Adrenal gland (tissue), 12 donors: ENCODE data around the gene IL15. TPM values are rescaled to one million over a fixed set of nuclear protein-coding genes. Genes with fewer than 3 reads are reported as not detected.

ENCODE experiments used
- DNase-seq, 7 donors: peaks; one replicate each; pipeline ENCODE4 v3.0.0-alpha.2; 2019 to 2020
- H3K27ac ChIP-seq, 5 donors: fragments of 200-600 bp; sonication (generic) in 4 of 5; 1 replicate in 3 of 5; 2 replicates in 2 of 5; pipeline versions ENCODE4 v1.5.1 to v1.8.0; 2016 to 2020; ENCODE audit warnings: mild to moderate bottlenecking in 1 of 5
- H3K27me3 ChIP-seq: fragments of 200-600 bp; 2 replicates; pipeline ENCODE4 v1.8.0; 2021
- H3K36me3 ChIP-seq, 2 donors: fragments of 200-600 bp; replicated peaks in 1 of 2; 1 replicate in 1 of 2; 2 replicates in 1 of 2; pipeline versions ENCODE4 v1.5.1 to v1.8.0; 2018 to 2022
- H3K4me1 ChIP-seq, 2 donors: fragments of 200-600 bp; replicated peaks in 1 of 2; 1 replicate in 1 of 2; 2 replicates in 1 of 2; pipeline versions ENCODE4 v1.5.1 to v1.8.0; 2018 to 2021
- H3K4me3 ChIP-seq, 4 donors: fragments of 200-600 bp; sonication (generic) in 3 of 4; one replicate each; pipeline ENCODE4 v1.5.1; 2016 to 2018
- H3K9me3 ChIP-seq, 3 donors: fragments of 200-600 bp; sonication (generic) in 1 of 3; replicated peaks in 1 of 3; 1 replicate in 2 of 3; 2 replicates in 1 of 3; pipeline versions ENCODE4 v1.5.1 to v1.8.0; 2016 to 2021
- POLR2A ChIP-seq, 2 donors: fragments of 450-650 bp; IDR thresholded peaks; one replicate each; pipeline ENCODE4 v1.6.1; 2017; ENCODE audit warnings: antibody characterized with exemption in 2 of 2, mild to moderate bottlenecking in 2 of 2, moderate library complexity in 1 of 2
- WGBS, 4 donors: extraction: QIAGEN DNeasy Blood & Tissue Kit in 2 of 4; methylation state at CpG; one replicate each; pipeline versions ENCODE4 v1.1.5 to v1.1.7; 2013 to 2017; 5-methylcytosine and 5-hydroxymethylcytosine counted together
- intact Hi-C, 2 donors: fragments of 100-400 bp; cut with DNase I; formaldehyde crosslinking; loops; one replicate each; pipeline versions ENCODE4 v1.14.1 to v1.15.0; 2022 to 2023
- polyA plus RNA-seq, 3 donors: library from polyadenylated mRNA; stranded (reverse); fragments of 200-250 nt in 2 of 3; fragments of 350-450 nt in 1 of 3; fragmentation: Illumina TruSeq in 1 of 3; extraction: RNeasy Lipid Tissue Mini Kit (QIAGEN cat#74804) in 1 of 3; gene quantifications; one replicate each; pipeline ENCODE4 v1.2.3, GENCODE V29; 2013 to 2014
- total RNA-seq, 9 donors: library from RNA; depleted of rRNA in 4 of 9; stranded (reverse); fragments of >200 nt in 4 of 9; fragments of 120-200 nt in 1 of 9; fragmentation: NEBNext Ultra II Directional in 1 of 9; extraction: Animal tissue kit (Norgen Biotek cat#: 25700) in 1 of 9; gene quantifications; one replicate each; pipeline versions ENCODE4 v1.1.0 to v1.2.4, GENCODE V29; 2013 to 2023
- TF ChIP-seq, protein P1 (sequence below), 6 experiments: fragments of 450-650 bp in 4 of 6; fragments of 200-600 bp in 2 of 6; sonication (generic) in 1 of 6; IDR thresholded peaks; 1 replicate in 5 of 6; 2 replicates in 1 of 6; pipeline versions ENCODE4 v1.5.1 to v1.8.0; 2016 to 2021; ENCODE audit warnings: antibody characterized with exemption in 6 of 6, mild to moderate bottlenecking in 2 of 6, moderate library complexity in 1 of 6
- donor health status: healthy with polysubstance abuse.
- donor health status: Bipolar disorder and iron deficiency.
- donor health status: DM: yes; HTN: yes; CAD: no.
- donor health status: DM: no; HTN: no; CAD: no.
- donor health status: DM: no; HTN: no; CAD: no.
- donor health status: DM: yes; HTN: yes; CAD: no.

IL15 gene
- total and polyA plus RNA-seq, 12 donors, result 0.94 to 8.9 (median 3.2) TPM

DNA sequence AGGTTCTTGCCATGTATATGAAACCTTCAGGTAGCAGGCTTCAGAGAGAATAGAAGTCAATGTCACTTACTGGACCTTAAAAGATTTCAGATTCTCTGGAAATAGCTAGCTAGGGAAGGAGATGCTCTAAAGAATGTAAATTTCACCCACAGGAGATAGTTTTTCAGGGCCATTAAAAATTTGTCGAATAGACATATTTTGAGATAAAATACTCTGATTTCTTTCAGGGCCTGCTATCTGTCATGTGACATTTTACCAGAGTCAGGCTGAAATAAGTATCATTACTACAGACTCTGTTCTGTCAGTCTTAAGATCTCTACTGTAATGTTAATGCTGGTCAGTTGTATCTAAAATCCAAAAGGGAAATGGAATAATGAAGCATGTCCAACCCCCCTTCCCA, 15.7 kb upstream of the IL15 start:
- Histone ChIP-seq H3K36me3 (no peaks in the 10 kb centered on the region), H3K27me3 (no peaks in the 10 kb centered on the region), H3K9me3 (no peaks in the 10 kb centered on the region), H3K27ac (no peak overlapping the region), H3K4me1 (no peaks in the 10 kb centered on the region), H3K4me3 (no peak overlapping the region)
- no peak for DNase-seq
- TF ChIP-seq POLR2A (IDR thresholded peaks at IDR 0.05), result no peak
- TF ChIP-seq, protein P1, sequence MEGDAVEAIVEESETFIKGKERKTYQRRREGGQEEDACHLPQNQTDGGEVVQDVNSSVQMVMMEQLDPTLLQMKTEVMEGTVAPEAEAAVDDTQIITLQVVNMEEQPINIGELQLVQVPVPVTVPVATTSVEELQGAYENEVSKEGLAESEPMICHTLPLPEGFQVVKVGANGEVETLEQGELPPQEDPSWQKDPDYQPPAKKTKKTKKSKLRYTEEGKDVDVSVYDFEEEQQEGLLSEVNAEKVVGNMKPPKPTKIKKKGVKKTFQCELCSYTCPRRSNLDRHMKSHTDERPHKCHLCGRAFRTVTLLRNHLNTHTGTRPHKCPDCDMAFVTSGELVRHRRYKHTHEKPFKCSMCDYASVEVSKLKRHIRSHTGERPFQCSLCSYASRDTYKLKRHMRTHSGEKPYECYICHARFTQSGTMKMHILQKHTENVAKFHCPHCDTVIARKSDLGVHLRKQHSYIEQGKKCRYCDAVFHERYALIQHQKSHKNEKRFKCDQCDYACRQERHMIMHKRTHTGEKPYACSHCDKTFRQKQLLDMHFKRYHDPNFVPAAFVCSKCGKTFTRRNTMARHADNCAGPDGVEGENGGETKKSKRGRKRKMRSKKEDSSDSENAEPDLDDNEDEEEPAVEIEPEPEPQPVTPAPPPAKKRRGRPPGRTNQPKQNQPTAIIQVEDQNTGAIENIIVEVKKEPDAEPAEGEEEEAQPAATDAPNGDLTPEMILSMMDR (IDR thresholded peaks at IDR 0.05), result no peak
- intact Hi-C loops, result no loop called here
- WGBS, 4 donors, result 73 to 94% (median 84%) methylated on average over 1 of the region's 1 CpG

DNA sequence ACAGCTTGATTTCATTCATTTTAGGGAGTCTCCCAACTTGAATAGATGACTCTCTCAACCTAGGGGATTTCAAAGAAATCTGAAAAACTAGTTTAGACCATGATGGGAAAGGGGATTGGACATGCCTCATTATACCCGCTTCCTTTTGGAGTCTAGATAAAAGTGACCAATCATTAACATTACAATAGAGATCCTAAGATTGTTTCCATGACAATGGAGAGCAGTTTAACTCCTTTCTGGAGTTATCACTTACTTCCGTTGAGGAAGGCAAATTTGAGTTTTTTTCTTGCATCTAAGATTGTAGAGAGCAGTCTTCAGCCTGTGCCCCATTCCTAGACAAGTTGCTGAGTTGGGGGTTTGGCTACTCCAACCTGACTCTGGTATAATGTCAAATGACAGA, 11.4 kb upstream of the IL15 start:
- TF ChIP-seq, protein P1 (IDR thresholded peaks at IDR 0.05), result no peak
- no peak for TF ChIP-seq POLR2A (IDR thresholded peaks at IDR 0.05)
- DNase-seq, result no peak
- no peak overlapping the region for H3K27ac ChIP-seq
- intact Hi-C loops, result no loop called here
- H3K4me1 ChIP-seq, result no peaks in the 10 kb centered on the region
- WGBS, 4 donors, result 60 to 90% (median 85%) methylated on average over 2 of the region's 2 CpGs
- no peak overlapping the region for H3K4me3 ChIP-seq
- no peaks in the 10 kb centered on the region for H3K27me3 ChIP-seq
- H3K36me3 ChIP-seq, result no peaks in the 10 kb centered on the region
- H3K9me3 ChIP-seq, result no peaks in the 10 kb centered on the region

DNA sequence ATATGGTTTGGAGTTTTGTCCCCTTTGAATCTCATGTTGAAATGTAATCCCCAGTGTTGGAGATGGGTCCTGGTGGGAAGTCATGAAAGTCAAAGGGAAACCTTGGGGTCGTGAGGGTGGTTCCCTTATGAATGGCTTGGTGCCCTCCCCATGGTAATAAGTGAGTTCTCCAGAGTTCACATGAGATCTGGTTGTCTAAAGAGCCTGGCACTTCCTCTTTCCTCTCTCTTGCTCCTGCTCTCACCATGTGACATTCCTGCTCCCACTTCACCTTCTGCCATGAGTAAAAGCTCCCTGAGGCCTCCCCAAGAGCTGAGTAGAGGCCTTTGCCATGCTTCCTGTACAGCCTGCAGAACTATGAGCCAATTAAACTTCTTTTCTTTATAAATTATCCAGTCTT, 5.5 kb upstream of the IL15 start:
- TF ChIP-seq, protein P1 (IDR thresholded peaks at IDR 0.05), result no peak
- TF ChIP-seq POLR2A (IDR thresholded peaks at IDR 0.05), result no peak
- intact Hi-C loops, result no loop called here
- Histone ChIP-seq H3K36me3 (no peaks in the 10 kb centered on the region), H3K27ac (no peak overlapping the region), H3K4me3 (no peak overlapping the region), H3K4me1 (no peaks in the 10 kb centered on the region), H3K9me3 (no peaks in the 10 kb centered on the region), H3K27me3 (no peaks in the 10 kb centered on the region)
- no peak for DNase-seq
- WGBS, 4 donors, result 55 to 86% (median 73%) methylated on average over 1 of the region's 1 CpG

DNA sequence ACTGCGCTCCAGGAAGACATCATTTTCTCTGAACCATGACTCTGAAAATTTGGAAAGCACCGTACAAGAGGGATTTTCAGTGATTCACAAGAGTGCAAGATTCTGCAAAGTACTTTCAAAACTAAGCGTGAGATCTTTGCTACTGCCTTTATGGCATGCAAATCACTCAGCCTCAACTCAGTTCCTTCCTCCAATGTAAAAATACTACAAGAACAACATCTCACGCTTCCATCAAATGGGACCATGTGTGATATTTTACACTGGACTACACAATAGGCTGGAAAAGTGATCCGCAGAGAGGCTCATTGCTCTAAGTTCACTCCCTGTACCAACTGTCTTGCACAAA, 674 bp upstream of the IL15 start:
- Histone ChIP-seq H3K9me3 (no peaks in the 10 kb centered on the region), H3K27ac (peak overlapping the region in 2 of 5 donors; percentile 80 to 85), H3K36me3 (no peaks in the 10 kb centered on the region), H3K27me3 (no peaks in the 10 kb centered on the region), H3K4me1 (peaks cover 0 to 11% of the 10 kb centered on the region in 2 donors), H3K4me3 (peak overlapping the region in 3 of 4 donors; percentile 72 to 95 (median 85))
- 62 to 68% (median 67%) methylated on average over 5 of the region's 5 CpGs for WGBS, 4 donors
- TF ChIP-seq POLR2A (IDR thresholded peaks at IDR 0.05), result no peak
- TF ChIP-seq, protein P1 (IDR thresholded peaks at IDR 0.05), result no peak
- no peak for DNase-seq
- intact Hi-C loops, result no loop called here
